ENCODE data around the gene ST3GAL3. TPM values are rescaled to one million over a fixed set of nuclear protein-coding genes. Genes with fewer than 3 reads are reported as not detected.

Gene ST3GAL3, protein sequence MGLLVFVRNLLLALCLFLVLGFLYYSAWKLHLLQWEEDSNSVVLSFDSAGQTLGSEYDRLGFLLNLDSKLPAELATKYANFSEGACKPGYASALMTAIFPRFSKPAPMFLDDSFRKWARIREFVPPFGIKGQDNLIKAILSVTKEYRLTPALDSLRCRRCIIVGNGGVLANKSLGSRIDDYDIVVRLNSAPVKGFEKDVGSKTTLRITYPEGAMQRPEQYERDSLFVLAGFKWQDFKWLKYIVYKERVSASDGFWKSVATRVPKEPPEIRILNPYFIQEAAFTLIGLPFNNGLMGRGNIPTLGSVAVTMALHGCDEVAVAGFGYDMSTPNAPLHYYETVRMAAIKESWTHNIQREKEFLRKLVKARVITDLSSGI
- 15.3 and 20.6 TPM in 2 replicates for polyA plus RNA-seq (2012; rRNA removed)
- 12.3 and 17.6 TPM in 2 replicates for polyA plus RNA-seq (2012; cell fraction: cytosol; rRNA removed)
- polyA plus RNA-seq (2012; cell fraction: nucleus; rRNA removed), result 38.8 and 48.1 TPM in 2 replicates

- H3K36me3 ChIP-seq (replicated peaks in 1 of 2; ENCODE audit: control insufficient read depth in 1 of 2, insufficient read depth in 2 of 2, low read length in 1 of 2), result peaks cover 19 to 27% of the 10 kb centered on the region in 2 experiments
Measured at GRCh38 chr1:43707190-43708001, at the start of gene ST3GAL3. ST3GAL3 (plus strand) TSS chr1:43707536; CDS start chr1:43736263, 28,727 bp downstream.

More at GRCh38 chr1:43707190-43708001, at the start of gene ST3GAL3:
- ChIA-PET CTCF (interaction anchor here (0.8 to 2.1 kb wide), 5 partner anchors 56 to 285 kb away, joined by 3 to 12 read pairs (median 3); partner anchors contain the start of gene IPO13), POLR2A (interaction anchor here (0.7 to 1.8 kb wide), 7 partner anchors 12 to 227 kb away, joined by 3 to 7 read pairs (median 4); partner anchors contain the start of genes KDM4A and PTPRF)
- Histone ChIP-seq H3K9ac (peak within 1 kb of the TSS; percentile 92), H3K9me2 (no peaks in the 10 kb centered on the region), H3K4me2 (peak within 1 kb of the TSS; percentile 94), H3K4me1 (ENCODE audit: control insufficient read depth in 1 of 2, insufficient read depth in 2 of 2, low read depth in 1 of 2, low read length in 1 of 2) (peaks cover 13 to 24% of the 10 kb centered on the region in 2 experiments), H2AFZ (ENCODE audit: low read depth) (peak within 1 kb of the TSS; percentile 40; the same call in 1 of the 2 replicates), H3K27me3 (ENCODE audit: insufficient read depth) (no peaks in the 10 kb centered on the region), H3K9me3 (no peaks in the 10 kb centered on the region), H3K79me2 (ENCODE audit: insufficient read depth) (peaks cover 42% of the 10 kb centered on the region), H3F3A (replicated peaks; ENCODE audit: insufficient read depth) (peaks cover 41% of the 10 kb centered on the region), H3K4me3 (ENCODE audit: low read depth in 2 of 2, low read length in 1 of 2) (peak within 1 kb of the TSS; percentile 83 to 93), H3K27ac (ENCODE audit: low read depth in 2 of 2, low read length in 1 of 2) (peak within 1 kb of the TSS; percentile 83 to 89), H4K20me1 (ENCODE audit: insufficient read depth) (no peaks in the 10 kb centered on the region)
- peak; percentile 97 for DNase-seq
- TF ChIP-seq SIN3A (IDR thresholded peaks at IDR 0.05; ENCODE audit: borderline replicate concordance, low read depth, low read length), result peak; percentile 41; the same call in 1 of the 2 replicates
- TF ChIP-seq RFX5 (IDR thresholded peaks at IDR 0.05; ENCODE audit: low read length), result peak; percentile 67
- TF ChIP-seq RAD21 (IDR thresholded peaks at IDR 0.05; ENCODE audit: low read length), result no peak
- TF ChIP-seq, protein P1, sequence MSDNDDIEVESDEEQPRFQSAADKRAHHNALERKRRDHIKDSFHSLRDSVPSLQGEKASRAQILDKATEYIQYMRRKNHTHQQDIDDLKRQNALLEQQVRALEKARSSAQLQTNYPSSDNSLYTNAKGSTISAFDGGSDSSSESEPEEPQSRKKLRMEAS (IDR thresholded peaks at IDR 0.05; ENCODE audit: low read depth), result peak; percentile 91; the same call in 1 of the 2 replicates
- peak; percentile 89 for TF ChIP-seq YY1 (IDR thresholded peaks at IDR 0.05; ENCODE audit: low read depth)
- no peak for TF ChIP-seq TCF12 (IDR thresholded peaks at IDR 0.05)
- no peak for TF ChIP-seq SMC3 (IDR thresholded peaks at IDR 0.05; ENCODE audit: low read depth, low read length)
- no peak for TF ChIP-seq ELF1 (IDR thresholded peaks at IDR 0.05)
- no peak; the same call in 1 of the 2 replicates for TF ChIP-seq RXRA (IDR thresholded peaks at IDR 0.05; ENCODE audit: borderline replicate concordance, low read depth)
- peak; percentile 43 for TF ChIP-seq NRF1 (IDR thresholded peaks at IDR 0.05; ENCODE audit: low read depth, low read length)
- TF ChIP-seq MEF2A (IDR thresholded peaks at IDR 0.05; ENCODE audit: borderline replicate concordance, low read depth), result no peak
- TF ChIP-seq POLR2AphosphoS5 (IDR thresholded peaks at IDR 0.05; ENCODE audit: low read depth, low read length), result peak; percentile 96
- TF ChIP-seq IRF3 (IDR thresholded peaks at IDR 0.05; ENCODE audit: low read depth, low read length), result peak; percentile 56; the same call in 1 of the 2 replicates
- peak; percentile 77; the same call in 1 of the 2 replicates for TF ChIP-seq TAF1 (IDR thresholded peaks at IDR 0.05; ENCODE audit: borderline replicate concordance, low read depth, low read length)
- TF ChIP-seq EP300 (IDR thresholded peaks at IDR 0.05; ENCODE audit: borderline replicate concordance in 1 of 2, low read depth in 1 of 2, low read length in 1 of 2), result no peak
- 0 out of 2 replicates have a peak, but pooled peaks have one; percentile 6 for TF ChIP-seq REST (IDR thresholded peaks at IDR 0.05; ENCODE audit: low read depth, low read length)
- TF ChIP-seq PBX3 (IDR thresholded peaks at IDR 0.05), result 0 out of 2 replicates have a peak, but pooled peaks have one; percentile 8
- no peak for TF ChIP-seq RCOR1 (IDR thresholded peaks at IDR 0.05; ENCODE audit: low read length)
- TF ChIP-seq MXI1 (IDR thresholded peaks at IDR 0.05; ENCODE audit: low read depth, low read length), result peak; percentile 82; the same call in 1 of the 2 replicates
- peak; percentile 40 for TF ChIP-seq CHD2 (IDR thresholded peaks at IDR 0.05; ENCODE audit: low read length, partially characterized antibody)
- 0% methylated on average over 10 of the region's 103 CpGs for WGBS (ENCODE audit: low lambda C conversion rate)

All from SK-N-SH (cell line).